PC-3 (cell line): Measurements from ENCODE around the gene PLEKHN1. TPM values are rescaled to one million over a fixed set of nuclear protein-coding genes. Genes with fewer than 3 reads are reported as not detected.

Source experiments
- ATAC-seq: fragments of 200-7000 bp; cut with Tn5 transposase; 2 replicates; pipeline ENCODE4 v1.9.1; 2020; ENCODE audit warnings: mild to moderate bottlenecking, moderate library complexity
- BruUV-seq: library from RNA; stranded (reverse); fragments of 400-500 nt; replicated peaks from 2 replicates; lab custom pipeline; 2021; lab: Mats Ljungman, UMichigan
- CTCF ChIA-PET: fragments of 300-600 bp; sonication (Branson Sonifier 250); formaldehyde crosslinking; loops from one replicate; lab custom pipeline; 2022; ENCODE audit warnings: antibody characterized with exemption; lab: Charles Lee
- POLR2A ChIA-PET: fragments of 300-600 bp; sonication (Branson Sonifier 250); formaldehyde crosslinking; loops from one replicate; lab custom pipeline; 2022; ENCODE audit warnings: antibody characterized with exemption; ENCODE audit not compliant: unreplicated experiment; lab: Charles Lee
- DNase-seq: peaks from one replicate; pipeline ENCODE4 v3.0.0-alpha.2; 2015
- H2AFZ ChIP-seq: fragments of 300-600 bp; sonication (generic); 2 replicates; pipeline ENCODE4 v1.6.0; 2016; ENCODE audit warnings: antibody characterized with exemption, low read length
- H3F3A ChIP-seq: fragments of 300-600 bp; sonication (generic); one replicate; pipeline ENCODE4 v1.6.0; 2017; ENCODE audit warnings: antibody characterized with exemption, low read length, control low read depth, mild to moderate bottlenecking; ENCODE audit not compliant: unreplicated experiment
- H3K27ac ChIP-seq: fragments of 300-600 bp; sonication (generic); 2 replicates; pipeline ENCODE4 v1.5.1; 2016; ENCODE audit warnings: mild to moderate bottlenecking, low read length
- H3K27me3 ChIP-seq: fragments of 300-600 bp; sonication (generic); 2 replicates; pipeline ENCODE4 v1.6.1; 2016; ENCODE audit warnings: low read length, mixed read lengths
- H3K36me3 ChIP-seq: fragments of 300-600 bp; sonication (generic); 2 replicates; pipeline ENCODE4 v1.6.1; 2016; ENCODE audit warnings: low read depth, mixed run types, low read length, mixed read lengths
- H3K4me1 ChIP-seq: fragments of 300-600 bp; sonication (generic); 2 replicates; pipeline ENCODE4 v1.5.1; 2016; ENCODE audit warnings: low read length; ENCODE audit not compliant: insufficient read depth
- H3K4me2 ChIP-seq: fragments of 300-600 bp; sonication (generic); 2 replicates; pipeline ENCODE4 v1.6.0; 2016; ENCODE audit warnings: low read length
- H3K4me3 ChIP-seq: fragments of 300-600 bp; sonication (generic); 2 replicates; pipeline ENCODE4 v1.5.1; 2016; ENCODE audit warnings: mild to moderate bottlenecking, low read length, mixed read lengths
- H3K79me2 ChIP-seq: fragments of 300-600 bp; sonication (generic); 2 replicates; pipeline ENCODE4 v1.6.1; 2017; ENCODE audit warnings: low read length, mixed read lengths
- H3K9ac ChIP-seq: fragments of 300-600 bp; sonication (generic); 2 replicates; pipeline ENCODE4 v1.6.0; 2016; ENCODE audit warnings: mild to moderate bottlenecking, low read length
- H3K9me2 ChIP-seq: fragments of 300-600 bp; sonication (generic); replicated peaks from 2 replicates; pipeline ENCODE4 v1.6.1; 2016; ENCODE audit warnings: mixed run types, low read length, mixed read lengths
- H3K9me3 ChIP-seq: fragments of 300-600 bp; sonication (generic); 2 replicates; pipeline ENCODE4 v1.6.1; 2016; ENCODE audit warnings: low read length, mixed read lengths
- H4K20me1 ChIP-seq: fragments of 300-600 bp; sonication (generic); 2 replicates; pipeline ENCODE4 v1.6.1; 2016; ENCODE audit warnings: low read length, mixed read lengths
- CTCF ChIP-seq: fragments of 300-600 bp; sonication (generic); conservative IDR thresholded peaks from 2 replicates; pipeline ENCODE4 v1.5.1; 2017; ENCODE audit warnings: antibody characterized with exemption, low read depth, mild to moderate bottlenecking, low read length
- EZH2 ChIP-seq: fragments of 300-600 bp; sonication (generic); IDR thresholded peaks from one replicate; pipeline ENCODE4 v1.6.1; 2017; ENCODE audit warnings: antibody characterized with exemption, mild to moderate bottlenecking, low read length; ENCODE audit not compliant: unreplicated experiment
- EZH2phosphoT487 ChIP-seq: fragments of 300-600 bp; sonication (generic); IDR thresholded peaks from 2 replicates; pipeline ENCODE4 v1.6.1; 2018; ENCODE audit warnings: mild to moderate bottlenecking, antibody characterized with exemption, low read length, borderline replicate concordance
- intact Hi-C: fragments of 100-400 bp; cut with micrococcal nuclease; formaldehyde crosslinking; loops from 2 replicates; pipeline ENCODE4 v1.9.0; 2023
- total RNA-seq: library from RNA; depleted of rRNA; stranded (reverse); fragments of >200 nt; gene quantifications from 2 replicates; pipeline ENCODE4 v1.2.3, GENCODE V29; 2014

Gene PLEKHN1
- total RNA-seq, 1 experiment from 2014 or later: 14.0 TPM

- peak within 1 kb of the TSS; percentile 60 for H3K4me3 ChIP-seq
- ChIA-PET POLR2A (interaction anchor here (0.6 kb wide), 1 partner anchor 41 kb away, joined by 5 read pairs; no protein-coding TSS in a partner anchor), CTCF (interaction anchor here (1.0 to 3.1 kb wide), 5 partner anchors 15 to 632 kb away, joined by 3 to 23 read pairs (median 7); partner anchors contain the start of genes ISG15 and PLEKHN1)
- H3K9me3 ChIP-seq: no peaks in the 10 kb centered on the region
- DNase-seq (no peak), ATAC-seq (peak; percentile 3)
- H2AFZ ChIP-seq: peak within 1 kb of the TSS; percentile 69
- TF ChIP-seq EZH2 (no peak), CTCF (no peak), EZH2phosphoT487 (no peak)
- peak within 1 kb of the TSS; percentile 85 for H3K4me2 ChIP-seq
- H3K79me2 ChIP-seq: no peaks in the 10 kb centered on the region
- BruUV-seq: no TSS peak
- H3K9ac ChIP-seq: no peak within 1 kb of the TSS
- peaks cover 19% of the 10 kb centered on the region for H3K4me1 ChIP-seq
- H3K9me2 ChIP-seq: no peaks in the 10 kb centered on the region
- no peaks in the 10 kb centered on the region for H3F3A ChIP-seq
- H3K36me3 ChIP-seq: no peaks in the 10 kb centered on the region
- H3K27ac ChIP-seq: no peak within 1 kb of the TSS
- intact Hi-C loops: no loop called here
- no peaks in the 10 kb centered on the region for H4K20me1 ChIP-seq
- H3K27me3 ChIP-seq: peaks cover 11% of the 10 kb centered on the region
Measured at GRCh38 chr1:981955-982558, 15.8 kb downstream of the PLEKHN1 start, which contains the start of gene PERM1. Gene PERM1, minus strand, starts transcription at chr1:982093. Its CDS starts 1,064 bp downstream, at chr1:981029.

GRCh38 chr1:982765-983436 lies 16.6 kb downstream of the PLEKHN1 start:
- Histone ChIP-seq H3K4me1 (peaks cover 19% of the 10 kb centered on the region), H3K27me3 (peaks cover 11% of the 10 kb centered on the region), H3K9me3 (no peaks in the 10 kb centered on the region), H2AFZ (peak overlapping the region; percentile 69), H3K36me3 (no peaks in the 10 kb centered on the region), H3K9ac (no peak overlapping the region), H3F3A (no peaks in the 10 kb centered on the region), H3K9me2 (no peaks in the 10 kb centered on the region), H4K20me1 (no peaks in the 10 kb centered on the region), H3K4me2 (peak overlapping the region; percentile 85), H3K79me2 (no peaks in the 10 kb centered on the region), H3K27ac (no peak overlapping the region), H3K4me3 (peak overlapping the region; percentile 60)
- ChIA-PET CTCF (interaction anchor here (0.6 to 3.1 kb wide), 10 partner anchors 16 to 632 kb away, joined by 3 to 23 read pairs (median 4); partner anchors contain the start of genes ISG15, PLEKHN1 and RNF223), POLR2A (no interaction called here)
- ATAC-seq (peak; percentile 43), DNase-seq (peak; percentile 58)
- TF ChIP-seq EZH2 (no peak), CTCF (no peak), EZH2phosphoT487 (no peak)
- intact Hi-C loops: no loop called here
- no TSS peak for BruUV-seq
